MM.1S (cell line): ENCODE results near the gene MYZAP.

Experiments
- DNase-seq: peaks from one replicate; pipeline ENCODE4 v3.0.0-alpha.2; 2015
- H2AFZ ChIP-seq: fragments of 300-600 bp; sonication (generic); 2 replicates; pipeline ENCODE4 v1.6.0; 2016; ENCODE audit warnings: antibody characterized with exemption, low read length
- H3F3A ChIP-seq: fragments of 300-600 bp; sonication (generic); 2 replicates; pipeline ENCODE4 v1.6.1; 2016; ENCODE audit warnings: mild to moderate bottlenecking, antibody characterized with exemption, low read length, moderate library complexity, mixed read lengths; ENCODE audit not compliant: insufficient read depth
- H3K27ac ChIP-seq: fragments of 300-600 bp; sonication (generic); 2 replicates; pipeline ENCODE4 v1.5.1; 2016; ENCODE audit warnings: mild to moderate bottlenecking, low read length
- H3K27me3 ChIP-seq: fragments of 300-600 bp; sonication (generic); replicated peaks from 2 replicates; pipeline ENCODE4 v1.6.0; 2016; ENCODE audit warnings: low read length; ENCODE audit not compliant: insufficient read depth
- H3K36me3 ChIP-seq: fragments of 300-600 bp; sonication (generic); replicated peaks from 2 replicates; pipeline ENCODE4 v1.6.1; 2016; ENCODE audit warnings: mild to moderate bottlenecking, low read length, mixed read lengths; ENCODE audit not compliant: insufficient read depth
- H3K4me1 ChIP-seq: fragments of 300-600 bp; sonication (generic); 2 replicates; pipeline ENCODE4 v1.6.1; 2016; ENCODE audit warnings: low read length, mixed read lengths
- H3K4me2 ChIP-seq: fragments of 300-600 bp; sonication (generic); 2 replicates; pipeline ENCODE4 v1.6.0; 2016; ENCODE audit warnings: low read depth, low read length
- H3K4me3 ChIP-seq: fragments of 300-600 bp; sonication (generic); 2 replicates; pipeline ENCODE4 v1.5.1; 2016; ENCODE audit warnings: low read length, mixed read lengths
- H3K79me2 ChIP-seq: fragments of 300-600 bp; sonication (generic); 2 replicates; pipeline ENCODE4 v1.6.1; 2016; ENCODE audit warnings: mixed run types, low read length, mixed read lengths
- H3K9ac ChIP-seq: fragments of 300-600 bp; sonication (generic); 2 replicates; pipeline ENCODE4 v1.6.1; 2016; ENCODE audit warnings: low read length, mixed read lengths
- H3K9me2 ChIP-seq: fragments of 300-600 bp; sonication (generic); replicated peaks from 2 replicates; pipeline ENCODE4 v1.6.1; 2016; ENCODE audit warnings: mild to moderate bottlenecking, low read length, mixed read lengths; ENCODE audit not compliant: insufficient read depth
- H3K9me3 ChIP-seq: fragments of 300-600 bp; sonication (generic); replicated peaks from 2 replicates; pipeline ENCODE4 v1.6.1; 2016; ENCODE audit warnings: mild to moderate bottlenecking, low read length, mixed read lengths; ENCODE audit not compliant: insufficient read depth
- H4K20me1 ChIP-seq: fragments of 300-600 bp; sonication (generic); 2 replicates; pipeline ENCODE4 v1.6.1; 2016; ENCODE audit warnings: mild to moderate bottlenecking, low read length, moderate library complexity, mixed read lengths; ENCODE audit not compliant: insufficient read depth
- EZH2 ChIP-seq: fragments of 300-600 bp; sonication (generic); optimal IDR thresholded peaks from 2 replicates; pipeline ENCODE3; 2017; ENCODE audit warnings: low read depth, mild to moderate bottlenecking, antibody characterized with exemption, low read length, mixed read lengths
- EZH2phosphoT487 ChIP-seq: fragments of 300-600 bp; sonication (generic); IDR thresholded peaks from 2 replicates; pipeline ENCODE4 v1.6.1; 2018; ENCODE audit warnings: antibody characterized with exemption, low read length
- TF ChIP-seq, protein P1 (sequence below): fragments of 300-600 bp; sonication (generic); IDR thresholded peaks from 2 replicates; pipeline ENCODE4 v1.5.1; 2016; ENCODE audit warnings: antibody characterized with exemption, low read length, mixed read lengths

The MYZAP gene

DNA sequence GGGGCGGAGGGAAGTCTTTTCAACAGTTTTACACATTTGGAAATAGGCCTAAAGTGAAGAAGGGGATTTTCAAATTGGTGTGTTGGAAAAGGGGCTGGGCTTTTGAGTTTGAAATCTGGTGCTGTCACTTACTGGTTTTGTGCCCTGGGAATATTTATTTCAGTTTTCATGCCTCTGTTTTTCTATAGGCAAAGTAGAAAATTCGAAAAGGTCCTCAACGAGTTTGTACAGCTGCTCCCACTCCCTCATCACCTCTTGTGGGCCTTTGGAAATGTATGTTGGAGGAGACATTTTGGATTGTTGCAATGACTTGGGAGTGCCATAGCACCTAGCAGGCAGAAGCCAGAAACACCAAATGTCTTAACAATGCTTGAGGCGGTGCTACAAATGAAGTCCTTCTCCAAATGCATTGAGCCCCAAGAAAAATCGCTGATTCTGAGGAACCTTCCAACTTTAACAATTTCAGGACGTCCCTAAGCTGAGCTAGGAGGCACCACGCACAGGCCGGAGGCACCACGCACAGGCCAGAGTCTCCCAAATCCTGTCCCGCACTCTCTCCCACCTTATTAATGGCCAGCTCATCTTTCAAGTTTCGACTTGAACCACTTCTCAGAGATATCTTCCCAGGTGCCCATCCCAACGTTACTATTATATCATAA, 114.2 kb downstream of the MYZAP start:
- Histone ChIP-seq H3K4me1 (peaks cover 25% of the 10 kb centered on the region), H4K20me1 (no peaks in the 10 kb centered on the region), H3K4me2 (peak overlapping the region; percentile 61), H3K27me3 (no peaks in the 10 kb centered on the region), H3K79me2 (peaks cover 46% of the 10 kb centered on the region), H3K27ac (peak overlapping the region; percentile 75; the same call in 1 of the 2 replicates), H3K4me3 (peak overlapping the region; percentile 89), H3K9ac (peak overlapping the region; percentile 98), H3F3A (peaks cover 4% of the 10 kb centered on the region; the same call in 1 of the 2 replicates), H2AFZ (peak overlapping the region; percentile 99), H3K9me3 (no peaks in the 10 kb centered on the region), H3K36me3 (peaks cover 14% of the 10 kb centered on the region; the same call in 1 of the 2 replicates), H3K9me2 (no peaks in the 10 kb centered on the region)
- TF ChIP-seq, protein P1, sequence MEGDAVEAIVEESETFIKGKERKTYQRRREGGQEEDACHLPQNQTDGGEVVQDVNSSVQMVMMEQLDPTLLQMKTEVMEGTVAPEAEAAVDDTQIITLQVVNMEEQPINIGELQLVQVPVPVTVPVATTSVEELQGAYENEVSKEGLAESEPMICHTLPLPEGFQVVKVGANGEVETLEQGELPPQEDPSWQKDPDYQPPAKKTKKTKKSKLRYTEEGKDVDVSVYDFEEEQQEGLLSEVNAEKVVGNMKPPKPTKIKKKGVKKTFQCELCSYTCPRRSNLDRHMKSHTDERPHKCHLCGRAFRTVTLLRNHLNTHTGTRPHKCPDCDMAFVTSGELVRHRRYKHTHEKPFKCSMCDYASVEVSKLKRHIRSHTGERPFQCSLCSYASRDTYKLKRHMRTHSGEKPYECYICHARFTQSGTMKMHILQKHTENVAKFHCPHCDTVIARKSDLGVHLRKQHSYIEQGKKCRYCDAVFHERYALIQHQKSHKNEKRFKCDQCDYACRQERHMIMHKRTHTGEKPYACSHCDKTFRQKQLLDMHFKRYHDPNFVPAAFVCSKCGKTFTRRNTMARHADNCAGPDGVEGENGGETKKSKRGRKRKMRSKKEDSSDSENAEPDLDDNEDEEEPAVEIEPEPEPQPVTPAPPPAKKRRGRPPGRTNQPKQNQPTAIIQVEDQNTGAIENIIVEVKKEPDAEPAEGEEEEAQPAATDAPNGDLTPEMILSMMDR, result no peak
- TF ChIP-seq EZH2 (no peak), EZH2phosphoT487 (no peak)
- no peak for DNase-seq

DNA sequence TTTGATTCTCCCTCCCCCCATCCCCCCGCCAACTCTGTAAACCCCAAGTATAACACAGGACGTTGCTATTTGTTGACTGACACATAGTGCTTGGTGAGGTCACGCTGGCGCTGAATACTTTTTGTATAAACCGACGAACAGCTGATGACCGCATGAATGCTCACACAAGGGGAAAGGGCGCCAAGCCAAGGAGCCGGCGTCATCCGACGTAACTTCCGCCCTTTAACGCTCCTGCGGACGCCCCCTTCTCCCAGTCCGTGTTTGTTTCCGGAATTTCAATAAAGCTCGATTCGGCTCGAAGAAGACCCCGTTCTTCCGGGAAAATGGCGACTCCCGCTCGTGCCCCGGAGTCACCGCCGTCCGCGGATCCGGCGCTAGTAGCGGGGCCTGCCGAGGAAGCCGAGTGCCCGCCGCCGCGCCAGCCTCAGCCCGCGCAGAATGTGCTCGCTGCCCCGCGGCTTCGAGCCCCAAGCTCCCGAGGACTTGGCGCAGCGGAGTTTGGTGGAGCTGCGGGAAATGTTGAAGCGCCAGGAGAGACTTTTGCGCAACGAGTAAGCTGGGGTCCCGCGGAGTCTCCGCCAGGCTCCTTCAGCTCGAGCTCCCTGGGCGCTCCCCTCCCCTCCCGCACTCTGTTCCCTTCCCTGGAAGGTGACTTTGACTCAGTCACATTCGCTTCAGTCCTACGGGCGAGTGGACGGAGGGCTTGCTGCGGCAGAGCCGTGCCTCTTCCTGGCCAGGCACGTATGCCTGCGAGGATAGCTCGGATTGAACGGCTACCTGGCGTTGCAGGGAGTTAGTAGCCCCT, 114.9 kb downstream of the MYZAP start, which contains the start of gene POLR2M:
POLR2M (plus strand) TSS at position 310 of the 805 bp plus-strand sequence; CDS start at position 439, 129 bp downstream.
- Histone ChIP-seq H3K79me2 (peaks cover 46% of the 10 kb centered on the region), H3K4me3 (peak within 1 kb of the TSS; percentile 89), H3K4me1 (peaks cover 25% of the 10 kb centered on the region), H3K27me3 (no peaks in the 10 kb centered on the region), H2AFZ (peak within 1 kb of the TSS; percentile 99), H3K9me2 (no peaks in the 10 kb centered on the region), H3K9me3 (no peaks in the 10 kb centered on the region), H3K27ac (peak within 1 kb of the TSS; percentile 75), H4K20me1 (no peaks in the 10 kb centered on the region), H3K36me3 (peaks cover 20% of the 10 kb centered on the region; the same call in 1 of the 2 replicates), H3F3A (peaks cover 4% of the 10 kb centered on the region; the same call in 1 of the 2 replicates), H3K4me2 (peak within 1 kb of the TSS; percentile 61), H3K9ac (peak within 1 kb of the TSS; percentile 98)
- TF ChIP-seq, protein P1, result no peak
- no peak for TF ChIP-seq EZH2
- DNase-seq, result peak; percentile 95

DNA sequence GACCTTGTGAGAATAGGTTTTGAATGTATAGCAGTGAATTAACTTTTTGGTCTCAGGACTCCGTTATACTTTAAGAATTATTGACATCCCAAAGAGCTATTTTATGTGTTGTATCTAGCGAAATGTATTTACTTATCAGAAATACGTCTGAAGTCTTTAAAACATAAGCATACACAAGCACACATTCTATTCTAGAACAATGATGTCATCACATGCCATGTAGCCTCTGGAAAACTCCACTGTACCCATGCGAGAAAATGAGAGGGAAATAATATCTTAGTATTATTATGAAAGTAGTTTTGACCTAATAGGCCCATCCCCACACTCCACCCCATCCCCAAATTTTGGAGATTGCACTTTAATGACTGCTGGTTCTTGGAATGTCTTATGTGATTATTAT, 116.3 kb downstream of the MYZAP start:
- Histone ChIP-seq H3K27ac (no peak overlapping the region), H4K20me1 (no peaks in the 10 kb centered on the region), H3K27me3 (no peaks in the 10 kb centered on the region), H3K9ac (no peak overlapping the region), H3K4me2 (peak overlapping the region; percentile 61), H3F3A (peaks cover 4% of the 10 kb centered on the region; the same call in 1 of the 2 replicates), H3K36me3 (peaks cover 20% of the 10 kb centered on the region), H3K79me2 (peaks cover 46% of the 10 kb centered on the region), H3K4me3 (peak overlapping the region; percentile 89), H3K4me1 (peaks cover 22% of the 10 kb centered on the region), H3K9me2 (no peaks in the 10 kb centered on the region), H2AFZ (no peak overlapping the region), H3K9me3 (no peaks in the 10 kb centered on the region)
- DNase-seq, result no peak
- TF ChIP-seq, protein P1, result no peak
- TF ChIP-seq EZH2phosphoT487 (no peak), EZH2 (no peak)
